Right cardiac atrium (tissue), 5 donors: ENCODE measurements around the gene ARHGAP44. TPM values are rescaled to one million over a fixed set of nuclear protein-coding genes. Genes with fewer than 3 reads are reported as not detected.

ENCODE experiments used
- microRNA-seq, 2 donors: library from miRNA; unstranded; fragments of <30 nt; microRNA quantifications; one replicate each; pipeline ENCODE4 v1.2.0, GENCODE V29; 2020 to 2021
- polyA plus RNA-seq: library from polyadenylated mRNA; stranded (reverse); fragments of 200-250 nt; gene quantifications from one replicate; pipeline ENCODE4 v1.2.3, GENCODE V29; 2013
- total RNA-seq, 4 donors: library from RNA; stranded (reverse); fragmentation: NEBNext Ultra II Directional; extraction: Animal tissue kit (Norgen Biotek cat#: 25700); gene quantifications; one replicate each; pipeline ENCODE4 v1.2.1, GENCODE V29; 2021
- donor health status: healthy with polysubstance abuse.
- donor health status: DM: no; HTN: yes; CAD: no.
- donor health status: DM: no; HTN: no; CAD: no.
- donor health status: DM: no; HTN: yes; CAD: no; lungs with severe emphysema.
- donor health status: DM: yes; HTN: yes; CAD: no.

Gene ARHGAP44
- total and polyA plus RNA-seq, 5 donors: 6.7 to 13.6 (median 11.3) TPM

Small RNA genes lying within 50 kb of the gene (microRNA-seq; reads per million reads assigned to microRNA genes)
- gene MIR1269B: 0 reads per million in 2 donors

Other genes starting within 250 kb of the ARHGAP44 start
- 10 to 100 TPM; 50.1 to 65.3 (median 52.6) TPM for gene MYOCD, start 123.6 kb upstream of the ARHGAP44 start, total RNA-seq
- gene MYOCD, start 123.6 kb upstream of the ARHGAP44 start, polyA plus RNA-seq: 12.9 TPM
- gene ELAC2, start 228.5 kb downstream of the ARHGAP44 start, total RNA-seq: 10 to 100 TPM; 44.6 to 52.0 (median 48.9) TPM
- gene ELAC2, start 228.5 kb downstream of the ARHGAP44 start, polyA plus RNA-seq: 28.2 TPM